ENCODE results near the gene DAB2IP.

DNA sequence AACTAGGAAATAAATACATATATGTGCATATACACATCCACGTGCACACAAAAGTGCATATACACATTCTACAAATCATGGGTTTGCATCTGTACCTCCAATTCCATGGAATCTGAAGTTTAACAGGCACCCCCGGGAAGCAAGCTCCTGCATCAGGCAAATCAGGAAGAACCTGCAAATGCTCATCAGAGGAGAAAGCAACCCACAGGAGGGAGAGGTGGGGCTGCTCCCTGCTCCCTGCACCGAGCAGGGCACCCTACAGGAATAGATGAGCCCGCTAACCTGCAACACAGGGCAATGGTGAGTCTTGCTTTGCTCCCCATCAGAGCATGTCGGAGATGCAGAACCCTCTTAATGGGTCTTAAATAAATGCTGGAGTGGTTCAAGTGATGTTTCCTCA is 151.3 kb downstream of the DAB2IP start:
- no peak for TF ChIP-seq EZH2 (IDR thresholded peaks at IDR 0.05; ENCODE audit: insufficient read depth, low read length)
- TF ChIP-seq, protein P1, sequence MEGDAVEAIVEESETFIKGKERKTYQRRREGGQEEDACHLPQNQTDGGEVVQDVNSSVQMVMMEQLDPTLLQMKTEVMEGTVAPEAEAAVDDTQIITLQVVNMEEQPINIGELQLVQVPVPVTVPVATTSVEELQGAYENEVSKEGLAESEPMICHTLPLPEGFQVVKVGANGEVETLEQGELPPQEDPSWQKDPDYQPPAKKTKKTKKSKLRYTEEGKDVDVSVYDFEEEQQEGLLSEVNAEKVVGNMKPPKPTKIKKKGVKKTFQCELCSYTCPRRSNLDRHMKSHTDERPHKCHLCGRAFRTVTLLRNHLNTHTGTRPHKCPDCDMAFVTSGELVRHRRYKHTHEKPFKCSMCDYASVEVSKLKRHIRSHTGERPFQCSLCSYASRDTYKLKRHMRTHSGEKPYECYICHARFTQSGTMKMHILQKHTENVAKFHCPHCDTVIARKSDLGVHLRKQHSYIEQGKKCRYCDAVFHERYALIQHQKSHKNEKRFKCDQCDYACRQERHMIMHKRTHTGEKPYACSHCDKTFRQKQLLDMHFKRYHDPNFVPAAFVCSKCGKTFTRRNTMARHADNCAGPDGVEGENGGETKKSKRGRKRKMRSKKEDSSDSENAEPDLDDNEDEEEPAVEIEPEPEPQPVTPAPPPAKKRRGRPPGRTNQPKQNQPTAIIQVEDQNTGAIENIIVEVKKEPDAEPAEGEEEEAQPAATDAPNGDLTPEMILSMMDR (IDR thresholded peaks at IDR 0.05; ENCODE audit: insufficient read depth, low read depth, low read length), result no peak
